Measurements from ENCODE around the gene STIP1. TPM values are rescaled to one million over a fixed set of nuclear protein-coding genes. Genes with fewer than 3 reads are reported as not detected.

STIP1 gene
- total RNA-seq, 4 donors from 2014 or later = 53.3 to 109 (median 79.8) TPM

DNA sequence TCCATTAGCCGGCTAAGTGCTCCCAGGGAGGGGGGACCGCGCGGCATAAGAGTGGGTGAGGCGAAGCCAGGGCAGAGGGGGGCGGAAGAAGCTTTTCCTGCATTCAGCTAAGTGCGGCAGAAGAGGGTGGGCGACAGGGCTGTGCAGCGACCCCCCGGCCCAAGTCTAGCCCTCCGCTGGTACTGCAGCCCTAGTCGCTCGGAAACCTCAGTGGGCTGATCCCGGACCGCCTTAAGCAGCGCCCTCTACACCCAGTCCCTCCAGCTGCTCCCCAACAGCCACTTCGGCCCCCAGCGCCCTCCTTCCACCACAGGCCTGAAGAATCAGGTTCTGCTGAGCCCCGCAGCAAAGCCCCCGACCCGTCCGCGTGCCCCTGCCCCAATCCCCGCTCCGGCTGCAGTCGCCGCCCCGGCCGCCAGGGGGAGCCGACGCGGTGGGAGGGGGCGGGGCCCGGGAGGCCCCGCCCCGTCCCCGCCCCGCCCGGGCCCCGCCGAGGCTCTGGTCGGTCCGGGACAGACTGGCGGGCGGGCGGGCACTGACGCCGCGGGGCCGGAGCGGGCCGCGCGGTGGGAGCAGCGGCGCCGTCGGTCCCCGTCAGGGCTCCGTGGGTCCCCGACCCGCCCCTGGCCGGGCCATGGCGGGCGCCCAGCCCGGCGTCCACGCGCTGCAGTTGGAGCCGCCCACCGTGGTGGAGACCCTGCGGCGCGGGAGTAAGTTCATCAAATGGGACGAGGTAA is 65.2 kb downstream of the STIP1 start, which contains the start of gene PLCB3:
Gene PLCB3 (plus strand): TSS at position 515 of the 737 bp plus-strand sequence. CDS start 120 bp downstream, at position 635.
- Histone ChIP-seq H3K36me3 (peaks cover 0 to 18% (median 0%) of the 10 kb centered on the region in 3 donors), H3K4me1 (peaks cover 0 to 65% (median 26%) of the 10 kb centered on the region in 4 donors), H3K27ac (peak within 1 kb of the TSS; percentile 60 to 89 (median 76)), H3K4me3 (peak within 1 kb of the TSS; percentile 57 to 96 (median 70)), H3K27me3 (no peaks in the 10 kb centered on the region), H3K9me3 (no peaks in the 10 kb centered on the region)
- WGBS, 2 donors = 1 to 2% methylated on average over 13 to 17 of the region's 75 CpGs
- TF ChIP-seq, protein P1, sequence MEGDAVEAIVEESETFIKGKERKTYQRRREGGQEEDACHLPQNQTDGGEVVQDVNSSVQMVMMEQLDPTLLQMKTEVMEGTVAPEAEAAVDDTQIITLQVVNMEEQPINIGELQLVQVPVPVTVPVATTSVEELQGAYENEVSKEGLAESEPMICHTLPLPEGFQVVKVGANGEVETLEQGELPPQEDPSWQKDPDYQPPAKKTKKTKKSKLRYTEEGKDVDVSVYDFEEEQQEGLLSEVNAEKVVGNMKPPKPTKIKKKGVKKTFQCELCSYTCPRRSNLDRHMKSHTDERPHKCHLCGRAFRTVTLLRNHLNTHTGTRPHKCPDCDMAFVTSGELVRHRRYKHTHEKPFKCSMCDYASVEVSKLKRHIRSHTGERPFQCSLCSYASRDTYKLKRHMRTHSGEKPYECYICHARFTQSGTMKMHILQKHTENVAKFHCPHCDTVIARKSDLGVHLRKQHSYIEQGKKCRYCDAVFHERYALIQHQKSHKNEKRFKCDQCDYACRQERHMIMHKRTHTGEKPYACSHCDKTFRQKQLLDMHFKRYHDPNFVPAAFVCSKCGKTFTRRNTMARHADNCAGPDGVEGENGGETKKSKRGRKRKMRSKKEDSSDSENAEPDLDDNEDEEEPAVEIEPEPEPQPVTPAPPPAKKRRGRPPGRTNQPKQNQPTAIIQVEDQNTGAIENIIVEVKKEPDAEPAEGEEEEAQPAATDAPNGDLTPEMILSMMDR (IDR thresholded peaks at IDR 0.05) = peak; percentile 88 to 100 (median 96)
- TF ChIP-seq EP300 (IDR thresholded peaks at IDR 0.05) = no peak
- TF ChIP-seq POLR2A (IDR thresholded peaks at IDR 0.05) = peak; percentile 76 to 85
- no peak for DNase-seq (ENCODE audit: low spot score in 2 of 2)

DNA sequence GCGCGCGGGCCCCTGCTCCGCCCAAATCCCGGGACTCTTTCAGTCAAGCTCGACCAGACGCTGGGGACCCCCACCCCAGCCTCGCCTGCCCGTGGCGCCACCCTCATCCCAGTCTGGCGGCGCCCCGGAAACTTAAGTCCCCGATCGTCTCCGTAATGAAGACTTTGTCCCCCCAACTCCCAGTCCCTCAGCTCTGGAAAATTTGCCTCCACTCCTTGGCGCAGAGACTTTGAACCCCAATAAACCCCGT is 65.7 kb downstream of the STIP1 start:
- H3K27ac ChIP-seq = peak overlapping the region; percentile 60 to 89 (median 74)

DNA sequence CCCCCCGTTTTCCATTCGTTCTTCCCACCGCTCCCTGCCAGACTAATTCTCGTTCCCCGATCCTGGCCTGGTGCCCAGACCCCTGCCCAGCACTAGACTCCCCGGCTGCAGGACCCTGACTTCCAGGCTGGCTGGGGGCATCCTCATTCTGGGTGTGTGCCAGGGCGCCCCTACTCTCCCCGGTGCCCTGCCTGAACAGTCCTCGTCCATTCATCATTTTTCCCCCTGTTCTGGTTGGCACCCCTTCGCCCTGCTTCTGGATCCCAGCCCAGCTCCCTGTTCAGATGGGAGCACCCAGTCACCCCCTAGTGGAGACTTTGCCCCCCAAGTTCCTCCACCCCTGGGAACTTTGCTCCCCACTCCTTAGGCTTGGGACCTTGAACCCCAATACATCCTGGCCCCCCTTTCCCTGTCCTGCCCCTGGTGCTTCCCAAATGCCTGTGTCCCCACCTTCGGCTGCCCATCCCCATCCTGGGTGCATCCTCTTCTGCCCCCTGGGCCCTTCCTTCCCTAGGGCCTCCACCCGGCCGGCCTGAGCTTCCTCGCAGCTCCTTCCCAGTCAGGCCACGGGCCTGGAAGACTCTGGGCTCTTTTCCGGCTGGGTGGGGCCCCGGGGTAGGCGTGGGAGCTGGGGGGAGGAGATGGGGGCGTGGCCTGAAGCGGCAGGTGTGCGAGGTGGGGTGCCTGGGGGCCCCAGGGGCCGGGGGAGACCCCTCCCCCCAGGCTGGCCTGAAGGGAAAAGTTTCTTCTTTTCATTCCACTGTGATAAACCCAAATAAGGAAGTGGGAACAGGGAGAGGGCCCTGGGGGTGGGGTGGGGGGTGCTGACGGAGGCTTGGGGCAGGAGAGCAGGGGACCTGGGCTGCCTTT is 66.3 kb downstream of the STIP1 start:
- DNase-seq (ENCODE audit: low spot score in 2 of 2) = no peak
- H3K36me3 ChIP-seq = peaks cover 0 to 29% (median 0%) of the 10 kb centered on the region in 3 donors
- H3K27ac ChIP-seq = peak overlapping the region; percentile 60 to 89 (median 74)
- TF ChIP-seq EP300 (IDR thresholded peaks at IDR 0.05) (no peak), POLR2A (IDR thresholded peaks at IDR 0.05) (no peak)
- TF ChIP-seq, protein P1 (IDR thresholded peaks at IDR 0.05) = peak; percentile 14 to 42 (median 23)
- H3K27me3 ChIP-seq = no peaks in the 10 kb centered on the region
- peaks cover 0 to 61% (median 23%) of the 10 kb centered on the region in 4 donors for H3K4me1 ChIP-seq
- WGBS, 2 donors = 3 to 9% methylated on average over 23 of the region's 23 CpGs
- H3K9me3 ChIP-seq = no peaks in the 10 kb centered on the region
- H3K4me3 ChIP-seq = peak overlapping the region; percentile 57 to 96 (median 70)

More for the DNA sequence above, 65.7 kb downstream of the STIP1 start:
- Histone ChIP-seq H3K36me3 (peaks cover 0 to 23% (median 0%) of the 10 kb centered on the region in 3 donors), H3K9me3 (no peaks in the 10 kb centered on the region), H3K4me1 (peaks cover 0 to 64% (median 26%) of the 10 kb centered on the region in 4 donors), H3K4me3 (peak overlapping the region; percentile 57 to 96 (median 70)), H3K27me3 (no peaks in the 10 kb centered on the region)
- TF ChIP-seq, protein P1 (IDR thresholded peaks at IDR 0.05) = no peak
- TF ChIP-seq POLR2A (IDR thresholded peaks at IDR 0.05) = no peak
- no peak for TF ChIP-seq EP300 (IDR thresholded peaks at IDR 0.05)
- whole genome bisulfite sequencing, 2 donors = 0% methylated on average over 18 of the region's 18 CpGs
- DNase-seq (ENCODE audit: low spot score in 2 of 2) = no peak

GRCh38 chr11:64253043-64253442 is 67.1 kb downstream of the STIP1 start:
- WGBS, 2 donors = 72 to 78% methylated on average over 6 to 8 of the region's 8 CpGs
- TF ChIP-seq, protein P1 (IDR thresholded peaks at IDR 0.05) = no peak
- TF ChIP-seq EP300 (IDR thresholded peaks at IDR 0.05) = no peak
- no peak for TF ChIP-seq POLR2A (IDR thresholded peaks at IDR 0.05)
- Histone ChIP-seq H3K27ac (peak overlapping the region in 2 of 4 donors; percentile 75 to 89), H3K4me1 (peaks cover 0 to 55% (median 21%) of the 10 kb centered on the region in 4 donors), H3K27me3 (no peaks in the 10 kb centered on the region), H3K9me3 (no peaks in the 10 kb centered on the region), H3K4me3 (peak overlapping the region in 2 of 4 donors; percentile 61 to 96), H3K36me3 (peaks cover 0 to 37% (median 0%) of the 10 kb centered on the region in 3 donors)
- no peak for DNase-seq (ENCODE audit: low spot score in 2 of 2)

Measured in tibial nerve (tissue), 4 donors.